ENCODE results near the gene KCNMA1.

- no peak for TF ChIP-seq CEBPZ (IDR thresholded peaks at IDR 0.05; ENCODE audit: low read depth, low read length)
- TF ChIP-seq ASH2L (IDR thresholded peaks at IDR 0.05; ENCODE audit: borderline replicate concordance, low read depth) = no peak
- no peak for TF ChIP-seq CTCF (IDR thresholded peaks at IDR 0.05 in 2 of 3, conservative IDR thresholded peaks at IDR 0.05 in 1 of 3; ENCODE audit: control insufficient read depth in 2 of 3, extremely low read depth in 1 of 3, insufficient read depth in 1 of 3, low read depth in 3 of 3, low read length in 3 of 3)
- TF ChIP-seq RBBP5 (conservative IDR thresholded peaks at IDR 0.05) = no peak
- no peak for TF ChIP-seq USF1 (IDR thresholded peaks at IDR 0.05; ENCODE audit: borderline replicate concordance, extremely low read length, insufficient read depth, low read depth, low read length)
- no peak for TF ChIP-seq FOXM1 (IDR thresholded peaks at IDR 0.05; ENCODE audit: low read depth, low read length)
- no peak for TF ChIP-seq BCL3 (IDR thresholded peaks at IDR 0.05; ENCODE audit: borderline replicate concordance, insufficient read depth, low read depth, low read length, poor library complexity, severe bottlenecking)
- TF ChIP-seq EP300 (IDR thresholded peaks at IDR 0.05; ENCODE audit: borderline replicate concordance in 1 of 2, control insufficient read depth in 1 of 2, low read depth in 2 of 2, low read length in 2 of 2) = no peak
- no peak for TF ChIP-seq ATF3 (IDR thresholded peaks at IDR 0.05; ENCODE audit: borderline replicate concordance, extremely low read depth, low read depth, low read length)
- TF ChIP-seq FOS (IDR thresholded peaks at IDR 0.05; ENCODE audit: borderline replicate concordance, extremely low read depth, insufficient read length) = no peak
- TF ChIP-seq POLR2A (IDR thresholded peaks at IDR 0.05; ENCODE audit: low read depth, low read length) = no peak
- no peak for TF ChIP-seq RAD21 (IDR thresholded peaks at IDR 0.05; ENCODE audit: insufficient read depth, low read depth, low read length)
- no peak for TF ChIP-seq DPF2 (IDR thresholded peaks at IDR 0.05)
- no peak for TF ChIP-seq EGR1 (IDR thresholded peaks at IDR 0.05; ENCODE audit: borderline replicate concordance in 1 of 2, low read depth in 2 of 2, low read length in 2 of 2)
Measured at GRCh38 chr10:77496941-77497420, 140.6 kb downstream of the KCNMA1 start.
